ENCODE measurements around the gene GTPBP1. TPM values are rescaled to one million over a fixed set of nuclear protein-coding genes. Genes with fewer than 3 reads are reported as not detected.

GTPBP1 gene
- total RNA-seq, 2 experiments from 2014 or later: 51.1 to 95.0 TPM

DNA sequence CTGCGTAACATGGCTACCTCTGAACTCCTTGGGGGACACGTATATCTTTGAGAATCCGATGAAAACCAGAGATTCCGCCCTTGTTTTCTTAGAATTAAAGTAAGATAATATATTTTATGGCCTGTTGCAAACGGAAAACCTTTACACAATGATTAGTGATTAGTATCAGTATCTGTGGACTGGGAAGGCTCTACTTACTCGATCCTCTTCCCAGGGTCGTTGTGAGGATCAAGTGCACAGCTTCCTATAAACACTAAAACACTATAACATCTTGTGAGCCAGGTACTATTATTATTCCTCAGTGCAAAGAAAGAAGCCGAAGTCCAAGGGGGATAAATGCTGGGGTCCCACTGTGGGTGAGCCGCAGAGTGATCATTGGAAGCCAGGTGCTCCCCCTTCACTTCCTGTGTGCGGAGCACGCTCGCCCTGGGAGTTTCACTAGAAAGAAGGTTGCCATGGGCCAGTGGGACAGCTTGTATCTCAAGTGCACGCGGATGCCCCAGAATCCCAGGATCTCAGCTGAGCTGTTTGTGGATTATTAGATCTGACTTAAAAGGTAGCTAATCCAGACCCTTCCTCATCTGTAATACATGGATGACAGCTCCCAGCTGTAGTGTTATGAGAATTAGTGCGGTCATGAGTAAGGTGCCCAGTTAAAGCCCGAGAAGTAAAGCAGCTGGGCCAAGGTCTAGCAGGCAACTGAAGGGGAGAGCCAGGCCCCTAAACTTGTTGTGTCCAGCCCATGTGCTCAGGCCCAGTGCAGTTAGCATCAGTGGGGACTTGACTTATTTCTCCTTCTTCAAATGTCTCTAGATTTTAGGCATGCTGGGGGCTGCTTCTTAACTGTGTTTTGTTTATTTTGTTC, 48.5 kb upstream of the GTPBP1 start:
- CTCF ChIA-PET (ENCODE audit: unreplicated experiment): interaction anchor here (0.6 kb wide), 1 partner anchor 22 kb away, joined by 3 read pairs; no protein-coding TSS in a partner anchor
- peak overlapping the region; percentile 80 for H3K4me2 ChIP-seq (ENCODE audit: low read length)
- no peaks in the 10 kb centered on the region for H3K79me2 ChIP-seq (ENCODE audit: insufficient read depth, low read depth, low read length)
- no peaks in the 10 kb centered on the region for H3K9me2 ChIP-seq (ENCODE audit: insufficient read depth, low read length)
- H3K4me1 ChIP-seq (ENCODE audit: insufficient read depth, low read length, poor library complexity, severe bottlenecking): peaks cover 12% of the 10 kb centered on the region
- no peaks in the 10 kb centered on the region for H4K20me1 ChIP-seq (ENCODE audit: insufficient read depth, low read length)
- peak; percentile 20 for DNase-seq (ENCODE audit: low spot score)
- H2AFZ ChIP-seq (ENCODE audit: low read length): peak overlapping the region; percentile 95
- intact Hi-C loops (cut with micrococcal nuclease; ENCODE audit: unreplicated experiment): loop anchor here (2.0 kb wide), 1 partner anchor 24 kb away; the partner anchor contains the start of gene TOMM22
- peak overlapping the region; percentile 47 for H3K27ac ChIP-seq (ENCODE audit: low read depth, low read length, poor library complexity, severe bottlenecking)
- POLR2A ChIA-PET: interaction anchor here (0.6 to 1.0 kb wide), 2 partner anchors 24 to 40 kb away, joined by 3 read pairs; partner anchors contain the start of gene TOMM22
- BruUV-seq (replicated peaks): no TSS peak
- H3K9me3 ChIP-seq (ENCODE audit: low read length): no peaks in the 10 kb centered on the region
- TF ChIP-seq EZH2phosphoT487 (IDR thresholded peaks at IDR 0.05; ENCODE audit: borderline replicate concordance, low read depth, low read length): no peak
- TF ChIP-seq, protein P1, sequence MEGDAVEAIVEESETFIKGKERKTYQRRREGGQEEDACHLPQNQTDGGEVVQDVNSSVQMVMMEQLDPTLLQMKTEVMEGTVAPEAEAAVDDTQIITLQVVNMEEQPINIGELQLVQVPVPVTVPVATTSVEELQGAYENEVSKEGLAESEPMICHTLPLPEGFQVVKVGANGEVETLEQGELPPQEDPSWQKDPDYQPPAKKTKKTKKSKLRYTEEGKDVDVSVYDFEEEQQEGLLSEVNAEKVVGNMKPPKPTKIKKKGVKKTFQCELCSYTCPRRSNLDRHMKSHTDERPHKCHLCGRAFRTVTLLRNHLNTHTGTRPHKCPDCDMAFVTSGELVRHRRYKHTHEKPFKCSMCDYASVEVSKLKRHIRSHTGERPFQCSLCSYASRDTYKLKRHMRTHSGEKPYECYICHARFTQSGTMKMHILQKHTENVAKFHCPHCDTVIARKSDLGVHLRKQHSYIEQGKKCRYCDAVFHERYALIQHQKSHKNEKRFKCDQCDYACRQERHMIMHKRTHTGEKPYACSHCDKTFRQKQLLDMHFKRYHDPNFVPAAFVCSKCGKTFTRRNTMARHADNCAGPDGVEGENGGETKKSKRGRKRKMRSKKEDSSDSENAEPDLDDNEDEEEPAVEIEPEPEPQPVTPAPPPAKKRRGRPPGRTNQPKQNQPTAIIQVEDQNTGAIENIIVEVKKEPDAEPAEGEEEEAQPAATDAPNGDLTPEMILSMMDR (conservative IDR thresholded peaks at IDR 0.05; ENCODE audit: low read length): no peak
- peak overlapping the region; percentile 81 for H3K4me3 ChIP-seq (ENCODE audit: low read depth, low read length, poor library complexity, severe bottlenecking)
- no peaks in the 10 kb centered on the region for H3K36me3 ChIP-seq (ENCODE audit: insufficient read depth, low read length)

DNA sequence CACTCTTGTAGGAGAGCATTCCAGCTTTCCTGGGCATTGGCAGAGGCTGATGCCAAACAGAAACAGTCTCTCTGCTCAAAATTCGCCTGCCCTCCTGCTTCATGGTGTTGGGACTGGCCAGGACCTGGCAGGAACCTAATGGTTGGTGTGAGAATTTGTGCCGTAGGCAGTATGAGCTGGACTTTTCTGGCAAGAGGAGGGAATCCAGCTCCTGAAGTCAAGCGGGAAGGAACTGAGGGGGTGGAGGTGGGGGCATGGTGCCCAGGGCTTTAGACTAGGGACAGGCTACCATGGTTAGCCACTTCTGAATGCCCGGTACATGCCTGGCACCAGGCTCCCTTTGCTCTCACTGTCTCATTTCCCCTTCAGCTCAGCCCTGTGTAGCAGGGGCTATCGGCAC, 30.9 kb upstream of the GTPBP1 start:
- intact Hi-C loops (cut with micrococcal nuclease; ENCODE audit: unreplicated experiment): no loop called here
- no peak for DNase-seq (ENCODE audit: low spot score)
- Histone ChIP-seq H3K4me3 (ENCODE audit: low read depth, low read length, poor library complexity, severe bottlenecking) (no peak overlapping the region), H3K27ac (ENCODE audit: low read depth, low read length, poor library complexity, severe bottlenecking) (no peak overlapping the region), H3K79me2 (ENCODE audit: insufficient read depth, low read depth, low read length) (no peaks in the 10 kb centered on the region), H4K20me1 (ENCODE audit: insufficient read depth, low read length) (no peaks in the 10 kb centered on the region), H3K4me2 (ENCODE audit: low read length) (no peak overlapping the region), H3K9me3 (ENCODE audit: low read length) (no peaks in the 10 kb centered on the region), H3K4me1 (ENCODE audit: insufficient read depth, low read length, poor library complexity, severe bottlenecking) (no peaks in the 10 kb centered on the region), H3K9me2 (ENCODE audit: insufficient read depth, low read length) (no peaks in the 10 kb centered on the region), H3K36me3 (ENCODE audit: insufficient read depth, low read length) (0 out of 2 replicates have a peak, but pooled peaks cover 3% of the 10 kb centered on the region), H2AFZ (ENCODE audit: low read length) (no peak overlapping the region)
- no TSS peak for BruUV-seq (replicated peaks)
- CTCF ChIA-PET (ENCODE audit: unreplicated experiment): no interaction called here
- no peak for TF ChIP-seq EZH2phosphoT487 (IDR thresholded peaks at IDR 0.05; ENCODE audit: borderline replicate concordance, low read depth, low read length)
- TF ChIP-seq, protein P1 (conservative IDR thresholded peaks at IDR 0.05; ENCODE audit: low read length): no peak
- POLR2A ChIA-PET: no interaction called here

DNA sequence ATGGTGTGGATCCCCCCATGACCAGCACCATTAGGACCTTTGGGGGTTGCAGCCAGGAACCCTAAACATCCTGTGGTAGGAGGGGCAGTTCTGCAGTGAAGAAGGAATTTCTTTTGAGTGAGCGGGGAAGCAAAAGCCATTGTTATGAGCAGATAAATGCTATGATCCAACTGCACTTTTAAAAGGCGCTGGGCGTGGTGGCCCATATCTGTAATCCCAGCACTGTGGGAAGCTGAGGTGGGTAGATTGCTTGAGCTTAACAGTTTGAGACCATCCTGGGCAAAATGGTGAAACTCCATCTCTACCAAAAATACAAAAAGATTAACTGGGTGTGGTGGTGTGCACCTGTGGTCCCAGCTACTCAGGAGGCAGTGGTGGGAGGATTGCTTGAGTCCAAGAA, 29.9 kb upstream of the GTPBP1 start:
- no peak for TF ChIP-seq EZH2phosphoT487 (IDR thresholded peaks at IDR 0.05; ENCODE audit: borderline replicate concordance, low read depth, low read length)
- BruUV-seq (replicated peaks): no TSS peak

More for the DNA sequence above, 29.9 kb upstream of the GTPBP1 start:
- ChIA-PET CTCF (ENCODE audit: unreplicated experiment) (no interaction called here), POLR2A (no interaction called here)
- no peak for DNase-seq (ENCODE audit: low spot score)
- Histone ChIP-seq H3K9me3 (ENCODE audit: low read length) (no peaks in the 10 kb centered on the region), H3K36me3 (ENCODE audit: insufficient read depth, low read length) (0 out of 2 replicates have a peak, but pooled peaks cover 3% of the 10 kb centered on the region), H3K9me2 (ENCODE audit: insufficient read depth, low read length) (no peaks in the 10 kb centered on the region), H3K79me2 (ENCODE audit: insufficient read depth, low read depth, low read length) (no peaks in the 10 kb centered on the region), H3K4me2 (ENCODE audit: low read length) (no peak overlapping the region), H2AFZ (ENCODE audit: low read length) (no peak overlapping the region), H3K4me3 (ENCODE audit: low read depth, low read length, poor library complexity, severe bottlenecking) (no peak overlapping the region), H3K4me1 (ENCODE audit: insufficient read depth, low read length, poor library complexity, severe bottlenecking) (no peaks in the 10 kb centered on the region), H4K20me1 (ENCODE audit: insufficient read depth, low read length) (no peaks in the 10 kb centered on the region), H3K27ac (ENCODE audit: low read depth, low read length, poor library complexity, severe bottlenecking) (no peak overlapping the region)
- intact Hi-C loops (cut with micrococcal nuclease; ENCODE audit: unreplicated experiment): no loop called here
